T-helper 1 cell treated with Interleukin-12 subunit alpha and Interleukin-12 subunit beta and Interleukin-4 antibody, amounts not matched to agents 30 μg/mL and 1 μg/mL, for 36 hours (primary cell): ENCODE results near the gene ARL2BP.
"Not testable (repeated sequence)": the region's sequence is repeated elsewhere in the genome, so short reads cannot be mapped to it uniquely, and the experiment has no call there.

ENCODE experiments used
- H3K27ac Mint-ChIP-seq: one replicate; pipeline ENCODE4 v1.8.0; 2021; ENCODE audit warnings: mild to moderate bottlenecking, mixed read lengths
- H3K27me3 Mint-ChIP-seq: one replicate; pipeline ENCODE4 v1.8.0; 2021; ENCODE audit warnings: low read depth, mixed read lengths
- H3K36me3 Mint-ChIP-seq: one replicate; pipeline ENCODE4 v1.8.0; 2021; ENCODE audit warnings: low read depth, mixed read lengths
- H3K4me1 Mint-ChIP-seq: one replicate; pipeline ENCODE4 v1.8.0; 2021; ENCODE audit warnings: low read depth, mixed read lengths
- H3K4me3 Mint-ChIP-seq: one replicate; pipeline ENCODE4 v1.8.0; 2021; ENCODE audit warnings: mild to moderate bottlenecking, moderate library complexity, mixed read lengths
- H3K9me3 Mint-ChIP-seq: one replicate; pipeline ENCODE4 v1.8.0; 2021; ENCODE audit warnings: mixed read lengths

The ARL2BP gene

DNA sequence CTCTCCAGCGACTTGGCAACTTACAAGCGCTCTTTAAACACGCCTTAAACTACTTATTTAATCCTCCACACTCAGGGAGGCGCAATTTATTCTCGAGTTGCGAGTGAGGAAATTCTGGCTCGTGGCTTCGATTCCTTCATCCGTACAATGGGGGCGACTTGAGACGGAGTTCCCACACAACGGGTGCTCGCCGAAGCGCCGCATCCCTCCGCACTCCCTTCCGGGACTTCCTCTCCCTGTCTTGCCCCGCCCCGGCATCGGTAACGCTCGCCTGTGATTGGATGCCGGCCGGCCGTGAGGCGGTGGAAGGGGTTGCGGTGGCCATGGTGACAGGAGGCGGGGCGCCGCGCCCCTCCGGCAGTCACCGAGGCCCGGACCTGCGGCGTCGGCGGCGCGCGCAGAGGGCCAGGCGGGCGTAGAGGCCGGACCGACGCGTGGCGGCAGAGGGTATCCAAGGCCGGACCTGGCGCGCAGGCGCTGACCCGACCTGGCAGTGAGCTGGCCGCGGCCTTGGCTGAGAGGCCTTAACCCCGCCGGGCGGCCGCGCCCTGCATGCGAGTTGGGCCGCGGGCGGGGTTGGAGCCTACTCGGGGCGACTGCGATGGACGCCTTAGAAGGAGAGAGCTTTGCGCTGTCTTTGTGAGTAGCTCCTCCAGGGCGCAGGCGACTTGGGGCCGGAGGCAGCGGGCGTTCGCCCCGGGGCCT lies at the start of gene ARL2BP:
TSS of gene ARL2BP (plus strand) at position 493 of the 705 bp plus-strand sequence. CDS start at position 602, 109 bp downstream.
- H3K4me1 Mint-ChIP-seq, result peaks cover 15% of the 10 kb centered on the region
- peak within 1 kb of the TSS; percentile 91 for H3K4me3 Mint-ChIP-seq
- H3K9me3 Mint-ChIP-seq, result no peaks in the 10 kb centered on the region

DNA sequence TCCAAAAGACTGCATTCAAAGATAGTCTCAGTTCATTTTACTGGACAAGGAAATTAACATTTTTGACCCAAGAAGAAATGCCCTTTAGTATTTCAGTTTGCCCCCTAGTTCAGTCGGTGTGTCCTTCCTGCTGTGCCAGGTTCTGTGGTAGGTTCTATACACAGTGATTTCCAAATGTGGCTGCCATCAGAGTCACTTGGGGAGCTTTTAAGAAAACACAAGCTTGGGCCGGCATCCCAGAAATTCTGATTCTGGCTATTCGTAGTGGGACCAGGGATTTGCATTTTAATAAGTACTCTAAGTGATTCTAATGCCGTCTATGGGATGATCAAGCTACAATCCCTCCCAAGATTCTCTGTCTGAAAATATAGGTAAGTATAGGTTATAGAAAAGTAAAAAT lies 48.8 kb upstream of the ARL2BP start:
- H3K27ac Mint-ChIP-seq, result no peak overlapping the region
- H3K4me3 Mint-ChIP-seq, result no peak overlapping the region

More for the DNA sequence above, at the start of gene ARL2BP:
- peaks cover 26% of the 10 kb centered on the region for H3K36me3 Mint-ChIP-seq
- no peaks in the 10 kb centered on the region for H3K27me3 Mint-ChIP-seq
- peak within 1 kb of the TSS; percentile 95 for H3K27ac Mint-ChIP-seq

DNA sequence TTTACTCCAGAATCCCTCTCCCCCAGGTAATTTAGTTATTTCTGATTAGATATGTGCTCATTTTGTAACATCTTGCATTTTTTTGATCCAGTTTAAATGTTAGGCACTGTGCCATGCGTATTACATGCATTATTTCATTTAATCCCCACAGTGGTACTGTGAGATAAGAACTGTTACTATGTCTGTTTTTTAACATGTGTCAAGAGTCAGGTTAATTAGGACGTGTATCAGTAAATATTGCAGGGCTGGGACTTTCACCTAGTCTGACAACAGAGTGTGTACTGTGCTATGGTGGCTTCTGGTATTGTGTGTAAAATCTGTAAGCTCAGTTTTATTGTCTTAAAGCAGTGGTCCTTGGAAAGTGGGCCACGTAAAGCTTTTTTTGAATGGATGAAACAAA lies 48.3 kb upstream of the ARL2BP start:
- Mint-ChIP-seq H3K27me3 (no peaks in the 10 kb centered on the region), H3K36me3 (peaks cover 5% of the 10 kb centered on the region), H3K9me3 (no peaks in the 10 kb centered on the region), H3K27ac (no peak overlapping the region), H3K4me3 (no peak overlapping the region), H3K4me1 (peaks cover 10% of the 10 kb centered on the region)

More for the DNA sequence above, 48.8 kb upstream of the ARL2BP start:
- Mint-ChIP-seq H3K27me3 (no peaks in the 10 kb centered on the region), H3K36me3 (peaks cover 5% of the 10 kb centered on the region), H3K4me1 (peaks cover 10% of the 10 kb centered on the region), H3K9me3 (no peaks in the 10 kb centered on the region)

DNA sequence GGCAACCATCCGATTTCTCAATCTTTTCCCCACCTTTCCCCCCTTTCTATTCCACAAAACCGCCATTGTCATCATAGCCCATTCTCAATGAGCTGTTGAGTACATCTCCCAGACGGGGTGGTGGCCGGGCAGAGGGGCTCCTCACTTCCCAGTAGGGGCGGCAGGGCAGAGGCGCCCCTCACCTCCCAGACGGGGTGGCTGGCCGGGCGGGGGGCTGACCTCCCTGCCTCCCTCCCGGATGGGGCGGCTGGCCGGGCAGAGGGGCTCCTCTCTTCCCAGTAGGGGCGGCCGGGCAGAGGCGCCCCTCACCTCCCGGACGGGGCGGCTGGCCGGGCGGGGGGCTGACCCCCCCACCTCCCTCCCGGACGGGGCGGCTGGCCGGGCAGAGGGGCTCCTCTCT lies 44.7 kb upstream of the ARL2BP start:
- H3K27me3 Mint-ChIP-seq, H3K27ac Mint-ChIP-seq, H3K4me3 Mint-ChIP-seq, H3K4me1 Mint-ChIP-seq, H3K9me3 Mint-ChIP-seq, H3K36me3 Mint-ChIP-seq: not testable (repeated sequence)

DNA sequence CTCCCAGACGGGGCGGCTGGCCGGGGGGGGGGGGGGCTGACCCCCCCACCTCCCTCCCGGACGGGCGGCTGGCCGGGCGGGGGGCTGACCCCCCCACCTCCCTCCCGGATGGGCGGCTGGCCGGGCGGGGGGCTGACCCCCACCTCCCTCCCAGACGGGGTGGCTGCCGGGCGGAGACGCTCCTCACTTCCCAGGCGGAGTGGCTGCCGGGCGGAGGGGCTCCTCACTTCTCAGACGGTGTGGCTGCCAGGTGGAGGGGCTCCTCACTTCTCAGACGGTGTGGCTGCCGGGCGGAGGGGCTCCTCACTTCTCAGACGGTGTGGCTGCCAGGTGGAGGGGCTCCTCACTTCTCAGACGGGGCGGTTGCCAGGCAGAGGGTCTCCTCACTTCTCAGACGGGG lies 44.1 kb upstream of the ARL2BP start:
- not testable (repeated sequence) for H3K27me3 Mint-ChIP-seq, H3K27ac Mint-ChIP-seq, H3K9me3 Mint-ChIP-seq, H3K4me3 Mint-ChIP-seq, H3K4me1 Mint-ChIP-seq
- H3K36me3 Mint-ChIP-seq, result peaks cover 15% of the 10 kb centered on the region

DNA sequence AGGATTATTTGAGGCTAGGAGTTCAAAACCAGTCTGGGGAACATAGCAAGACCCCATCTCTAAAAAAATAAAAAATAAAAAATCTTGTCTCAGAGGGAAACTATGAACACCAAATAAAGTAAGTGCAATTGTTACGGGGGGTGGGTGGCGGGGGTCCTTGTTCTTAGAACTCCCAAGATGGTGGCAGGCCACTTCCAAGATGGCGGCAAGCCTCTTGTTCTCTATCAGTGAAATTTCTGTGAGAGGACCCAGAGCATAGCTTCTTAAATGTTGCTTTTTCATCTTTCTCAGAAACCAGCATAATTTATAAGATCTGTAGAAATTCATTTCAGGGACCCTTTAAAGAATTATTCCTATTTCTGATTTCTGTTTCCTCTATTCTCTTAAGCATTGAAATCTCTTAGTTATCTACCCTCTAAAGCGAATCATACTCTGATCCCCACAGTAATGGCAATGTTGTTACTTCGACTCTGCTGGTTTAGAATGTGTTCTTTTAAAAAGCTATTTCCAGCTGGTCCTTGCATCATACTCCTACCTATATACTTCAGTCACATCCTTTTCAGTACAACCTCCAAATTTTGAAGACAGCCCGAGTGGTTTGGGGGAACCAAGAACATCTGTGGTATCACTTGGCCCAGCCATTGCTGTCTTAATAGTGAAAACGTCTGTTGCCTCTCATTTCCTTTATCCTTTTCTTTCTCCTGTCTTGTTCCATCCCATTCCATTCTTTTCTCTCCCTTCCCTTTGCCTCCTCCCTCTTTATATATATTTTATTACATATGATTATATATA lies 42.8 kb upstream of the ARL2BP start:
- H3K27ac Mint-ChIP-seq, result no peak overlapping the region

DNA sequence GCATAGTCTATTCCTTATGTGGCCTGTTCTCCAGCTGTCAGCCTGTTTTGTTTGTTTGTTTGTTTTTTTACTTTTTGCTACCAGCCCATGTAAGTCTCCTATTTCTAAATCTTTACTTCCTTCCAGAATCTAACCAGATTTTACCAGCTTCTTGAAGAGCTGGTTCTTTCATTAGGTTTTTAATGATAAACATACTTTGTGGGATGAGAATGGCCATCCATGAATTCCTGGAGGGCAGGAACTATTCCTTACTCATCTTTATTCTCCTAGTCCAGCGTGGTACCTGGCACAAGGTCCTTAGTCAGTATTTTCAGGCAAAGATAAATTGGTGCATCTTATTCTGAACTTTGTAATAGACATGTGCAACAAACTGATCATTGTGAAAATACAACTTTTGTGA lies 41.6 kb upstream of the ARL2BP start:
- Mint-ChIP-seq H3K36me3 (peaks cover 20% of the 10 kb centered on the region), H3K27ac (no peak overlapping the region), H3K9me3 (no peaks in the 10 kb centered on the region), H3K27me3 (no peaks in the 10 kb centered on the region), H3K4me3 (no peak overlapping the region), H3K4me1 (peaks cover 1% of the 10 kb centered on the region)

More for the DNA sequence above, 42.8 kb upstream of the ARL2BP start:
- Mint-ChIP-seq H3K9me3 (no peaks in the 10 kb centered on the region), H3K36me3 (peaks cover 15% of the 10 kb centered on the region), H3K4me3 (no peak overlapping the region), H3K27me3 (no peaks in the 10 kb centered on the region), H3K4me1 (peaks cover 2% of the 10 kb centered on the region)

DNA sequence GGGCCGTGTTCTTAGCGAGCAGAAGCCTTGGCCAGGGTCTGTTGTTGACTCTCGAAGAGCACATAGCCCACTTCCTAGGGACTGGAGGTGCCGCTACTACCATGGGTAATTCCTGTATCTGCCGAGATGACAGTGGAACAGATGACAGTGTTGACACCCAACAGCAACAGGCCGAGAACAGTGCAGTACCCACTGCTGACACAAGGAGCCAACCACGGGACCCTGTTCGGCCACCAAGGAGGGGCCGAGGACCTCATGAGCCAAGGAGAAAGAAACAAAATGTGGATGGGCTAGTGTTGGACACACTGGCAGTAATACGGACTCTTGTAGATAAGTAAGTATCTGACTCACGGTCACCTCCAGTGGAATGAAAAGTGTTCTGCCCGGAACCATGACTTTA lies 40.4 kb upstream of the ARL2BP start:
- H3K27ac Mint-ChIP-seq, result no peak overlapping the region
- no peaks in the 10 kb centered on the region for H3K9me3 Mint-ChIP-seq
- no peaks in the 10 kb centered on the region for H3K4me1 Mint-ChIP-seq
- H3K4me3 Mint-ChIP-seq, result no peak overlapping the region
- H3K27me3 Mint-ChIP-seq, result no peaks in the 10 kb centered on the region
- H3K36me3 Mint-ChIP-seq, result peaks cover 23% of the 10 kb centered on the region

DNA sequence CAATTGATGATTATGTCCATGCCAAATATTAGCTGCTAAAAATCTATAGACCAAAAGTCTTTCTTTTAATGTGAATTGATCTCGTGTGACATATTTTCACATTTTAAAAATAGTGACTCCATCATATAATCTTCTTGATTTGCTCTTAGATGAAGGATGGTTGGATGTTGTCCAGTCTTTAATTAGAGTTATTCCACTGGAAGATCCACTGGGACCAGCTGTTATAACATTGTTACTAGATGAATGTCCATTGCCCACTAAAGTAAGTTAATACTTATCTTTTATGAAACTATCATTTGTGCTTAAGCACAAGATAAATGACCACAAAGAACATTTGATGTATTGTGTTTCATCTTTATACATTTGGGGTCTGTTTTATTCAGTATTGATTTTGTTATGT lies 36.1 kb upstream of the ARL2BP start:
- Mint-ChIP-seq H3K9me3 (no peaks in the 10 kb centered on the region), H3K4me3 (no peak overlapping the region), H3K36me3 (peaks cover 45% of the 10 kb centered on the region), H3K27me3 (no peaks in the 10 kb centered on the region), H3K27ac (no peak overlapping the region), H3K4me1 (no peaks in the 10 kb centered on the region)

DNA sequence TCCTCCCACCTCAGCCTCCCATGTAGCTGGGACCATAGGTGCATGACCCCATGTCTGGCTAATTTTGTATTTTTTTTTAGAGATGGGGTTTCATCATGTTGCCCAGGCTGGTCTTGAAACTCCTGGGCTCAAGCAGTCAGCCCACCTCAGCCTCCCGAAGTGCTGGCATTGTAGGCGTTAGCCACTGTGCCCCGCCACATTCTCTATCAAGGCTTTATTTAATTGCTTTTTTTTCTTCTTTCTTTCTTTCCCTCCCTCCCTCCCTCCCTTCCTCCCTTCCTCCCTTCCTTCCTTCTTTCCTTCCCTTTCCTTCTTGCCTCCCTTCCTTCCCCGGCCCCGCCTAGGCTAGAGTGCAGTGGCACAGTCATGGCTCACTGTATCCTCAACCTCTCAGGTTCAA lies 35.3 kb upstream of the ARL2BP start:
- Mint-ChIP-seq H3K9me3 (peaks cover 5% of the 10 kb centered on the region), H3K27me3 (no peaks in the 10 kb centered on the region), H3K36me3 (peaks cover 52% of the 10 kb centered on the region), H3K4me3 (no peak overlapping the region), H3K4me1 (no peaks in the 10 kb centered on the region), H3K27ac (no peak overlapping the region)

DNA sequence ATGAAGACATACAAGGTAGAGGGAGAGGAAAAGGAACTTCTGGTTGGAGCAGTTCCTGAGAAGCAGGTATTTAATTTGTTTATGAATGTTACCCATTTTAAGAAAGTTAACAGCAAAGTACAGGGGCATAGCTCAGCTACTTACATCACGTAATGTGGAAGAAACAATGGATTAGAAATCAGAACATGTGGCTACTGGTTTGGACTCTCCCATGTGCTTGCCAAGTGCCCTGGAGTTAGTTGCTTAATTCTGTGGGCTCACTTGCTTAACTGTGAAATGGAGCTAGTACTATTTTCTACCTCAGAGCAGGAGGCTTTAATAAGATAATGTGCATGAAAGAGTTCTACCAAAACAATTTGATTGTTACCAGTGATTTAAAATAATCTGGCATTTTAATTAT lies 31.6 kb upstream of the ARL2BP start:
- H3K36me3 Mint-ChIP-seq, result peaks cover 66% of the 10 kb centered on the region
- no peak overlapping the region for H3K4me3 Mint-ChIP-seq
- H3K4me1 Mint-ChIP-seq, result no peaks in the 10 kb centered on the region
- H3K27ac Mint-ChIP-seq, result no peak overlapping the region
- peaks cover 36% of the 10 kb centered on the region for H3K9me3 Mint-ChIP-seq
- no peaks in the 10 kb centered on the region for H3K27me3 Mint-ChIP-seq

DNA sequence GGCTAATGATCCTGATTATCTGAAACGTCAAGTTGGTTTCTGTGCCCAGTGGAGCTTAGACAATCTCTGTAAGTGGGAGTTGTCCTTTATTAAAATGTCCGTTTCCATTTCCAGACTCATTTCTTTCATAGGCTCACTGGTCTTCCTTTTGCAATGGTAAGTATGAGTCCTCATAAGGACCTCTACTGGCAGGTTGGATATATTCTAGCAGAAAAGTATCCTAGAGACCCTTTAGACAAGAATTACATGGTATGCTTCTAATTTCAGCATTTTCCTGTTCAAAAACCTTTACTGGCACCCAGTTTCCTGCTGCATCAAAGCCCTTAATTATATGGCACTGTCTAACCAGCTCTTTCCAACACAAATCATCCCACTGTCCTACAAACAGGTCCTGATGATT lies 28.1 kb upstream of the ARL2BP start:
- H3K4me1 Mint-ChIP-seq, result peaks cover 1% of the 10 kb centered on the region
- peaks cover 56% of the 10 kb centered on the region for H3K9me3 Mint-ChIP-seq
- no peaks in the 10 kb centered on the region for H3K27me3 Mint-ChIP-seq
- peaks cover 82% of the 10 kb centered on the region for H3K36me3 Mint-ChIP-seq
- no peak overlapping the region for H3K4me3 Mint-ChIP-seq
- no peak overlapping the region for H3K27ac Mint-ChIP-seq

DNA sequence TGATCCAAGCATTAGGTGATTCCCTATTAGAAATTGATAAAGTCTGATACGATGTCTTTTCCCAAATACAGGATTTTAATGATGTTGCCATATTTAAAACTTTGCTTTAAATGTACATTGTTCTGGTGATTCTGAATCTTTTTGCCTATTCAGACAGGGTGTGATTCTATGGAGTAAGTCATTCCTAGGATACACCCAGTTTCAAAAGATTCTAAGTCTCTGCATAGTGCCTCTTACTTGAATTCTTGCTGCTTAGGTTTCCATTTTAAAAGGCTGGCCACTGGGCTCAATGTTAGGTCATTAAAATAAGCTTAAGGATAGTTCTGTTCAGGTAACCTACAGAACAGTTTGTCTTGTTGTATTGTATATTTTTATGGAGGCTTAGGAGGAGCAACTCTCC lies 22.0 kb upstream of the ARL2BP start:
- Mint-ChIP-seq H3K4me1 (peaks cover 1% of the 10 kb centered on the region), H3K27ac (no peak overlapping the region), H3K4me3 (no peak overlapping the region), H3K9me3 (peaks cover 24% of the 10 kb centered on the region), H3K36me3 (peaks cover 57% of the 10 kb centered on the region), H3K27me3 (no peaks in the 10 kb centered on the region)

DNA sequence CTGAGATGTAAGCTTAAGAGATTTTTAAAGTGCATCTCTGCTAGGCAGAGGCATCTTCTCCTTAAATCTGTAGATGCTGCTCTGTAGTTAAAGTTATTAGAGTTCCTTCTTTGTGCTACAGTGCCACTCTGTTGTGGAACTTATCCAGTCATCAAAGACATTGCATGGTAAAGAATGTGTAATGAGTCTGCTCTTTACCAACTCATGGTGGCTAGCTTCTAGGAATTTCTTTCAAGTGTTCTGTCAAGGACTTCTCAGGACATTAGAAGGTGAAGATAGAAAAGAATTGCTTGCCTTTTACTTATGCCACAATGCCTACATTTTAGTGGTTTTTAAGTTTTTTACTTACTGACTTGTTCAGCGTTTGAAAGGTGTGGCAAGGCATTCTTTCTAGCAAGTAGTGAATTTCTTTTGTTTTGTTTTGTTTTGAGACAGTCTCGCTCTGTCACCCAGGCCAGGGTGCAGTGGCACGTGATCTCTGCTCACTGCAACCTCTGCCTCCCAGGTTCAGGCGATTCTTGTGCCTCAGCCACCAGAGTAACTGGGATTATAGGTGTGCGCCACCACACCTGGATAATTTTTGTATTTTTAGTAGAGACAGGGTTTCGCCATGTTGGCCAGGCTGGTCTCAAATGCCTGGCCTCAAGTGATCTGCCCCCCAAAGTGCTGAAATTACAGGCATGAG lies 20.3 kb upstream of the ARL2BP start:
- H3K36me3 Mint-ChIP-seq, result peaks cover 48% of the 10 kb centered on the region
- no peak overlapping the region for H3K4me3 Mint-ChIP-seq
- peaks cover 1% of the 10 kb centered on the region for H3K4me1 Mint-ChIP-seq
- H3K9me3 Mint-ChIP-seq, result peaks cover 9% of the 10 kb centered on the region
- H3K27ac Mint-ChIP-seq, result no peak overlapping the region
- no peaks in the 10 kb centered on the region for H3K27me3 Mint-ChIP-seq

DNA sequence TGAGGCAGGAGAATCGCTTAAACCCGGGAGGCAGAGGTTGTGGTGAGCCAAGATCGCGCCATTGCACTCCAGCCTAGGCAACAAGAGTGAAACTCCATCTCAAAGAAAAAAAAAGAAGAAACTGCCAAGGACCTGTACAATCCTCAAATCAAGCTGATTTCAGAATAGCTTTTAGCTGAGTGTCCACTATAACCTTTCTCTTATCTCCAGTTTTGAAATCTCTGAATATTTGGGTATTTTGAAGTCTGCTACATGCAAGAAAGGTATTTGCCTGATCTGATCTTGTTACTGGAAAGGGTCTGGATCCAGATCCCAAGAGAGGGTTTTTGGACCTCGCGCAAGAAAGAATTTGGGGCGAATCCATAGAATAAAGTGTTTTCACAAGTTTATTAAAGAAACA lies 19.1 kb upstream of the ARL2BP start:
- Mint-ChIP-seq H3K27ac (no peak overlapping the region), H3K27me3 (no peaks in the 10 kb centered on the region), H3K4me3 (no peak overlapping the region), H3K36me3 (peaks cover 42% of the 10 kb centered on the region), H3K9me3 (peaks cover under 1% of the 10 kb centered on the region), H3K4me1 (no peaks in the 10 kb centered on the region)
